ENCODE measurements around the gene SORT1. TPM values are rescaled to one million over a fixed set of nuclear protein-coding genes. Genes with fewer than 3 reads are reported as not detected.

Gene SORT1
- total and polyA plus RNA-seq, 2 of the 4 experiments (the other 2 are of a cell fraction), result 15.8 to 16.7 TPM

GRCh38 chr1:109261006-109261405, 136.7 kb downstream of the SORT1 start:
- no peak overlapping the region for H3K9ac ChIP-seq (ENCODE audit: low read depth, low read length)
- no peaks in the 10 kb centered on the region for H3K9me3 ChIP-seq (ENCODE audit: control insufficient read depth, insufficient read depth, low read length)
- no peaks in the 10 kb centered on the region for H3K79me1 ChIP-seq (ENCODE audit: low read depth in 1 of 2, low read length in 2 of 2)
- no peak overlapping the region for H4K91ac ChIP-seq (ENCODE audit: insufficient read depth, low read depth, low read length)
- H3K4me1 ChIP-seq (ENCODE audit: control insufficient read depth, insufficient read depth, low read length), result no peaks in the 10 kb centered on the region
- H2AK5ac ChIP-seq (ENCODE audit: low read depth, low read length), result no peak overlapping the region
- no peak overlapping the region for H2AFZ ChIP-seq (replicated peaks; ENCODE audit: low read length, poor library complexity)
- no peak for ATAC-seq (ENCODE audit: low read depth)
- no peak overlapping the region for H2BK5ac ChIP-seq (ENCODE audit: low read depth, low read length, poor library complexity, severe bottlenecking)
- no peak overlapping the region for H3K56ac ChIP-seq (ENCODE audit: extremely low read depth, insufficient read depth, low read length)
- no peak overlapping the region for H3K27ac ChIP-seq (ENCODE audit: insufficient read depth, low read length)
- H4K20me1 ChIP-seq (ENCODE audit: insufficient read depth, low read length), result no peaks in the 10 kb centered on the region
- H3K36me3 ChIP-seq (ENCODE audit: control insufficient read depth, insufficient read depth, low read length), result no peaks in the 10 kb centered on the region
- H3K14ac ChIP-seq (replicated peaks; ENCODE audit: low read depth, low read length), result no peak overlapping the region
- TF ChIP-seq MXI1 (IDR thresholded peaks at IDR 0.05; ENCODE audit: borderline replicate concordance, low read depth, low read length), result no peak
- TF ChIP-seq MAFK (IDR thresholded peaks at IDR 0.05; ENCODE audit: low read depth, low read length), result no peak
- TF ChIP-seq NFE2L2 (IDR thresholded peaks at IDR 0.05; ENCODE audit: low read depth, low read length), result no peak
- no peak for TF ChIP-seq CEBPB (IDR thresholded peaks at IDR 0.05; ENCODE audit: low read depth, low read length)
- no peak for TF ChIP-seq RFX5 (IDR thresholded peaks at IDR 0.05; ENCODE audit: low read depth, low read length)
- no peak for TF ChIP-seq MAZ (IDR thresholded peaks at IDR 0.05; ENCODE audit: borderline replicate concordance, low read depth, low read length)
- TF ChIP-seq RAD21 (IDR thresholded peaks at IDR 0.05; ENCODE audit: low read length), result no peak
- TF ChIP-seq SMC3 (IDR thresholded peaks at IDR 0.05; ENCODE audit: low read depth, low read length), result no peak
- no peak for TF ChIP-seq CHD1 (IDR thresholded peaks at IDR 0.05; ENCODE audit: low read depth, low read length)
- TF ChIP-seq CTCF (conservative IDR thresholded peaks at IDR 0.05; ENCODE audit: low read depth, low read length), result no peak
- TF ChIP-seq ELK1 (IDR thresholded peaks at IDR 0.05; ENCODE audit: borderline replicate concordance, low read depth, low read length), result no peak
- TF ChIP-seq BHLHE40 (IDR thresholded peaks at IDR 0.05; ENCODE audit: low read depth, low read length), result no peak
- TF ChIP-seq RCOR1 (IDR thresholded peaks at IDR 0.05; ENCODE audit: insufficient replicate concordance, low read length), result no peak
- TF ChIP-seq POLR2A (IDR thresholded peaks at IDR 0.05; ENCODE audit: low read depth, low read length), result no peak
- no peak overlapping the region for H2BK15ac ChIP-seq (ENCODE audit: low read depth, low read length)
- H3K9me1 ChIP-seq (ENCODE audit: insufficient read depth, low read length), result no peaks in the 10 kb centered on the region; the same call in 1 of the 2 replicates
- H3K4ac ChIP-seq (ENCODE audit: low read depth, low read length), result no peak overlapping the region; the same call in 1 of the 2 replicates
- no peak overlapping the region for H4K5ac ChIP-seq (ENCODE audit: low read depth, low read length)
- no peak overlapping the region for H3K4me3 ChIP-seq (ENCODE audit: insufficient read depth, low read depth, low read length)
- no peak overlapping the region for H2BK20ac ChIP-seq (ENCODE audit: low read depth, low read length)
- BruUV-seq (replicated peaks), result no TSS peak
- ChIA-PET POLR2A (ENCODE audit: unreplicated experiment) (no interaction called here), CTCF (interaction anchor here (0.9 to 1.6 kb wide), 2 partner anchors 136 to 138 kb away, joined by 3 to 4 read pairs; no protein-coding TSS in a partner anchor)
- no peak overlapping the region for H3K4me2 ChIP-seq (ENCODE audit: low read depth, low read length)
- in situ Hi-C loops (cut with MboI; ENCODE audit: low sequenced_read_pairs) (loop anchor here (10.0 kb wide), 1 partner anchor 274 kb away; the partner anchor contains the start of gene GPR61), dilution Hi-C loops (cut with HindIII; ENCODE audit: low sequenced_read_pairs, unreplicated experiment) (no loop called here), intact Hi-C loops (cut with micrococcal nuclease) (loop anchor here (5.0 kb wide), 1 partner anchor 271 kb away; no protein-coding TSS in a partner anchor)
- no peak overlapping the region for H2AK9ac ChIP-seq (replicated peaks; ENCODE audit: low read depth, low read length, poor library complexity)
- H4K8ac ChIP-seq (ENCODE audit: low read depth in 2 of 2, low read length in 2 of 2), result no peak overlapping the region
- WGBS, 2 experiments (ENCODE audit: extremely low coverage in 2 of 2, insufficient read length in 1 of 2), result 100% methylated on average over 2 of the region's 16 CpGs; no CpG with 5 or more reads in 1 of the 2 experiments
- H3K18ac ChIP-seq (ENCODE audit: low read depth, low read length), result no peak overlapping the region
- no peaks in the 10 kb centered on the region for H3K27me3 ChIP-seq (ENCODE audit: control insufficient read depth, insufficient read depth, low read length)
- no peak overlapping the region for H3K23ac ChIP-seq (ENCODE audit: low read depth, low read length)
- H2BK120ac ChIP-seq (ENCODE audit: low read depth, low read length), result no peak overlapping the region
- DNase-seq, result no peak
